ENCODE data around the gene ARHGDIG.

Gene ARHGDIG

GRCh38 chr16:280991-281659 lies 734 bp downstream of the ARHGDIG start:
- DNase-seq (ENCODE audit: low read depth in 2 of 2), result no peak

- DNase-seq (ENCODE audit: low read depth in 2 of 2), result no peak
These were observed 1.4 kb downstream of the ARHGDIG start for GRCh38 chr16:281660-282255.

GRCh38 chr16:282491-282890 lies 2.1 kb downstream of the ARHGDIG start:
- no peak for DNase-seq (ENCODE audit: low read depth in 2 of 2)

GRCh38 chr16:283033-283805 lies 2.8 kb downstream of the ARHGDIG start, which contains the start of gene PDIA2:
Gene PDIA2, plus strand, starts transcription at chr16:283164. Its CDS starts 6 bp downstream, at chr16:283170.
- no peak for DNase-seq (ENCODE audit: low read depth in 2 of 2)

- DNase-seq (ENCODE audit: low read depth in 2 of 2), result no peak
These were observed 4.1 kb downstream of the ARHGDIG start for GRCh38 chr16:284204-285120.

- no peak for DNase-seq (ENCODE audit: low read depth in 2 of 2)
These were observed 5.0 kb downstream of the ARHGDIG start for GRCh38 chr16:285146-286055.

GRCh38 chr16:286491-287297 lies 6.3 kb downstream of the ARHGDIG start:
- no peak for DNase-seq (ENCODE audit: low read depth in 2 of 2)

GRCh38 chr16:287298-287811 lies 7.0 kb downstream of the ARHGDIG start:
- no peak for DNase-seq (ENCODE audit: low read depth in 2 of 2)

GRCh38 chr16:287981-288920 lies 7.9 kb downstream of the ARHGDIG start:
- no peak for DNase-seq (ENCODE audit: low read depth in 2 of 2)

GRCh38 chr16:289395-289997 lies 9.1 kb downstream of the ARHGDIG start:
- no peak for DNase-seq (ENCODE audit: low read depth in 2 of 2)

GRCh38 chr16:290015-290680 lies 9.8 kb downstream of the ARHGDIG start:
- no peak for DNase-seq (ENCODE audit: low read depth in 2 of 2)

GRCh38 chr16:290681-291405 lies 10.5 kb downstream of the ARHGDIG start:
- DNase-seq (ENCODE audit: low read depth in 2 of 2), result no peak

- no peak for DNase-seq (ENCODE audit: low read depth in 2 of 2)
These were observed 11.1 kb downstream of the ARHGDIG start for GRCh38 chr16:291539-291938.

- DNase-seq (ENCODE audit: low read depth in 2 of 2), result no peak
These were observed 12.8 kb downstream of the ARHGDIG start for GRCh38 chr16:293043-293775.

GRCh38 chr16:296276-296675 lies 15.9 kb downstream of the ARHGDIG start:
- DNase-seq (ENCODE audit: low read depth in 2 of 2), result no peak

Data from stimulated activated CD4-positive, alpha-beta T cell treated with anti-CD3 and anti-CD28 coated beads, Interleukin-1b, Interleukin-23, amount 100 ng/mL, for 4 hours (primary cell).